HG02973 (cell line): ENCODE measurements around the gene SAE1.

ENCODE experiments used
- ATAC-seq: cut with Tn5 transposase; IDR thresholded peaks from one replicate; pipeline ENCODE4 v1.9.1; 2021; ENCODE audit warnings: moderate library complexity; ENCODE audit not compliant: unreplicated experiment

The SAE1 gene

DNA sequence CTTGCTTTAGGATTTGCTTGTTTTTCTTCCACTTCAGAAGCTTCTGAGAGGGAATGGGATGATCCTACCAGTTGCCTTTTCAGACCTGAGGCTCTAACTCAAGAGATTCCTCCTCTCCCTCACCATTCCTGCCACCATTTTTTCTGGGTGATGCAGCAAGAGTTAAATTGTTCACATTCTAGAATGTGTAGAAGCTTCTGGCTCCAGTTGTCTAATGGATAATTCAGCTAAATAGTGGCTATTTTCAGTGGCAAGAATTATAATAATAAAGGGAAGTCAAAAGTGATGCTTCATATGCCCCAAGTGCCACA lies 79.5 kb downstream of the SAE1 start:
- ATAC-seq, result no peak

DNA sequence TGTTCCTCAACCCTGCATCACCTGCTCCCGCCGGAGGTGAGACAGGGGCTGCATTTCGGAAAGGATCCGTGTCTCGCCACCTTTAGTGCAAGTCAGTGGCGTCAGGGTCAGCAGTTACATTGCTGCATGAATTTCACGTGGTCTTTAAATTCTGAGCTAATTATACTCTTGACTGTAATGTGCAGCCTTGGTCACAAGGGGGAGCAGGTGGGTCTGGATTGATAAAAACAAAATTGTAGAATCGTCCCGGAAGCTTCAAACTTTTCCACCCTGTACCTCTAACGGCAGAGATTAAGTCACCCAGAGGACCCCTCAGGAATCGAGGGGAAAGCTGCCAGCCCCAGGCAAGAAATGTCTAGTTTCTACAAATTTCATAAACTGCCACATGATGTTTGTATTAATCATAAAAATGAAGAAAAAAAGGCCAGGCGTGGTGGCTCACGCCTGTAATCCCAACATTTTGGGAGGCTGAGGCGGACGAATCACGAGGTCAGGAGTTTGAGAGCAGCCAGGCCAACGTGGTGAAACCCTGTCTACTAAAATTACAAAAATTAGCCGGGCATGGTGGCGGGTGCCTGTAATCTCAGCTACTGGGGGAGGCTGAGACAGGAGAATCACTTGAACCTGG lies 80.2 kb downstream of the SAE1 start:
- ATAC-seq, result no peak

DNA sequence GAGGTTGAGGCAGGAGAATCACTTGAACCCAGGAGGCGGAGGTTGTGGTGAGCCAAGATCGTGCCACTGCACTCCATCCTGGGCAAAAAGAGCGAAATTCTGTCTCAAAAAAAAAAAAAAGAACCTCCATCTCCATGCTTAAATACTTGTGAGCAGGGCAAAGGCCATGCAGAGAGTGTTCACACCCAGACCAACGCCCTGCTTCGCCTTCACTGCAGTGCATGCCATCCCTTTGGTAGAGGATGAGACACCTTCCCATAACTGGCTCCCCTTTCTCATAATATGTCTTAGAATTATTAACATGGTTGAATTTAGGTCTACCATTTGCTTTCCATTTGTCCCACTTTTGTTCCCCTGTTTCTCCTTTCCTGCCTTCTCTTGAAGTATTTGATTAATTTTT lies 84.9 kb downstream of the SAE1 start:
- ATAC-seq, result no peak

- ATAC-seq, result no peak
These were observed 90.6 kb downstream of the SAE1 start for GRCh38 chr19:47221080-47221841.

DNA sequence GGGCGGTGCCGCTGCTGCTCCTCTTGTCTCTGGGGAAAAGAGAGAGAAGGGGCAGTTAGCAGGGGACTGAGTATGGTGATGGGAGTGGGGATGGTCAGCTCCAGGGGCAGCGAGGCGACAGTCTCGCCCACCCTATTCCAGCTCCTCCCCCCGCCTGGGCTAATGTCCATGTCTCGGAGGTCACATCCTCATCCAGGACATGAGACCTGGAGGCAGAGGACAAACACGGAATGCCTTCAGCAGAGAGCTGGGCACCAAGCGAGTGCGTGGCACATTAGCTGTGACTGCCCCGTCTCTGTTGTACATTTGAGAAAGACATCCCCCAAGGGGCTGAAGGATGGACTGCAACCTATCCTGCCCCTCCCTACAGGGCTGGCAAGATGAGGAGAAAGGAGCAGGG lies 91.3 kb downstream of the SAE1 start:
- ATAC-seq, result no peak

DNA sequence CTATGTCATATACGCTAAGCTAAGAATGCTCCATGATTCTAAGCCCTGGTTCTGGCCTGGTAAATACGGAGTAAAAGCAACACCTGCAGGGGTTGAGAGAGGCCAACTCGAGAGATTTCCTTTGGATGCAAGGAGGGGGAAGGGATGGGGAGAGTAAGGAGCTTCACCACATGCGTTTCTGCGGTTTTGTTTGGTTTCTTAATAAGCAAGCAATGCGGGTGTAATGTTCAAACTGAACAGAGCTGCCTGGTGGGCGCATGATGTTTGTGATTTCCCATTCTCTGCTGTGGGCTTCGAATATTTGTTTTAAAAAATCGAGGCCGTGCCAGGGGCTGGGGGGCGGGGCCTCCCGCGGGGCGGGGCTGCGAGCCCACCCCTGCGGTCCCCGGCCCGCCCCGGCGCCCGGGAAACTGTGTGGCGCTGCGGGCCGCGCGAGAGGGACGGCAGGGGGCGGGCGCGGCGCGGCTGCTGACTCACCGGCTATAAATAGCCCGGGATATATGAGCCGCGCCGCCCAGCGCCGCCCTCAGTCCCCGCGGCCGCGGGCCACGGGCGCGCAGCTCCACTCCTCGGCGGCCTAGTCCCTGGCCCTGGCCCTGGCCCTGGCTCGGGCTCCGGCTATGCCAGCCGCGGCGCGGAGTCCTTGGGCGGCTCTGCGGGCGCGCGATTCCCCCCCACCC lies 95.3 kb downstream of the SAE1 start:
- peak; percentile 31 for ATAC-seq

GRCh38 chr19:47226426-47227351 lies 96.1 kb downstream of the SAE1 start:
- peak; percentile 20 for ATAC-seq

- ATAC-seq, result peak; percentile 11
These were observed 96.9 kb downstream of the SAE1 start for GRCh38 chr19:47227352-47228167.

DNA sequence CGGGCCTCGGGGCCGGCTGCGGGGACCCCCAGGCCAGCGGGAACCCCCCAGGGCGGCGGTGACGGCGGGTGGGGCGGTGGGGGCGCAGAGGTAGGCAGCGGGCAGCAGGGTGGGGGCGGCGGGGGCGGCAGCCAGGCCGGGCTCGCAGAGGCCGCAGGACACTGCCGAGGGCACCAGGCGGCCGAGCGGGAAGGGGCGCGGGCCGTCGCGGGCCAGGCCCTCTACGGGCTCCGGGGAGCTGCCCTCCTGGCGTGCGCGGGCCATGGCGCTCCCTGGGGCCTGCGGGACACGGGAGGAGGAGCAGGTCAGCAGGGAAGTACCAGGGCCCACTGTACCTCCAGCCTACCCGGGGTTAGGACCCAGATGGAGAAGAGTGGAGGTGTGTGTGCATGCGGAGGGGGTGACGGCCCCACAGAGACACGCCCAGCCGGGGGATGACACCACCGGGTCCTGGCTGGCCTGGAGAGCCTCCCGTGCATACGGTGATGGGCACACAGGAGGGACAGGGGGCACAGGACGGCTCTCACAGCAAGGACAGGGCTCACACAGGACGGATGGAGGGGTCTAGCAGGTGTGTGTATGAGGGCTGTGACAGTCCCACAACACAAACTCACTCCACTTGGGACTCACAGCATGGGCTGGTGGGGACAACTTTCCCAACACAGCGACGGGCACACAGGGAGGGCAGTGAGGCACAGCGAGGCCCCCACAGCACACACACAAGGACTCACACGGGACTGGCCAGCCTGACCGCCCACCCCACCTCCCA lies 97.7 kb downstream of the SAE1 start:
- ATAC-seq, result no peak

- ATAC-seq, result no peak
These were observed 98.5 kb downstream of the SAE1 start for GRCh38 chr19:47228937-47229675.

DNA sequence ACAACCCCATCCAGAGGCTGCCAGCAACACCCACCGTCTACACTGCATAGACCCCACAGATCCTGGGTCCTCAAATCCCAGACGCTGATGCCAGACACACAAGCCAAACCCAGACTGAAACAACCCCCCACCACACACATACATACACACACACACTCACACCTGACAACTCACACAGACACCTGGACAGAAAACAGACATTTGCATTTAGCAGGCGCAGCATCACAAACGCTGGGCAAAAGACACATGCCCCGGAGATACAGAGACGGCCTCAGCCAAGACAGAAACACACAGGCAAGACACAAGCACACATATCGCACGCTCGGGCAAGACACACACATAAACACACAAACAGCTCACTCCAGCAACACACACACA lies 99.0 kb downstream of the SAE1 start:
- no peak for ATAC-seq

- no peak for ATAC-seq
These were observed 99.7 kb downstream of the SAE1 start for GRCh38 chr19:47230054-47230920.

DNA sequence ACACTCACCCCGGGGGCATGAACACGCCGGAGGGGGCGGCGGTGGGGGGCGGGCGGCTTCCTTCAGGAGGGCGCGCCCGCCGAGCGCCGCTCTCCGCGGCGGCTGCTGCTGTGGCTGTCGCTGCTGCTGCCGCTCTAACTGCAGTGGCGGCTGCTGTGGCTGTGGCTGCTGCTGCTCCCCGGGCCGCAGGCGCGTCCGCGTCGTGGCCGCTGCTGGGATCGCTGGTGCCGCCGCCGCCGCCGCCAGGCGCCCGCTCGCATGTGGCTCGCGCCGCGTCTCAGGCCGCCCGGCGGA lies 100.2 kb downstream of the SAE1 start, which contains the start of gene BBC3:
TSS of gene BBC3 (minus strand) at position 279 of the 294 bp plus-strand sequence. CDS start 2,768 bp downstream, outside the sequence.
- ATAC-seq, result no peak

DNA sequence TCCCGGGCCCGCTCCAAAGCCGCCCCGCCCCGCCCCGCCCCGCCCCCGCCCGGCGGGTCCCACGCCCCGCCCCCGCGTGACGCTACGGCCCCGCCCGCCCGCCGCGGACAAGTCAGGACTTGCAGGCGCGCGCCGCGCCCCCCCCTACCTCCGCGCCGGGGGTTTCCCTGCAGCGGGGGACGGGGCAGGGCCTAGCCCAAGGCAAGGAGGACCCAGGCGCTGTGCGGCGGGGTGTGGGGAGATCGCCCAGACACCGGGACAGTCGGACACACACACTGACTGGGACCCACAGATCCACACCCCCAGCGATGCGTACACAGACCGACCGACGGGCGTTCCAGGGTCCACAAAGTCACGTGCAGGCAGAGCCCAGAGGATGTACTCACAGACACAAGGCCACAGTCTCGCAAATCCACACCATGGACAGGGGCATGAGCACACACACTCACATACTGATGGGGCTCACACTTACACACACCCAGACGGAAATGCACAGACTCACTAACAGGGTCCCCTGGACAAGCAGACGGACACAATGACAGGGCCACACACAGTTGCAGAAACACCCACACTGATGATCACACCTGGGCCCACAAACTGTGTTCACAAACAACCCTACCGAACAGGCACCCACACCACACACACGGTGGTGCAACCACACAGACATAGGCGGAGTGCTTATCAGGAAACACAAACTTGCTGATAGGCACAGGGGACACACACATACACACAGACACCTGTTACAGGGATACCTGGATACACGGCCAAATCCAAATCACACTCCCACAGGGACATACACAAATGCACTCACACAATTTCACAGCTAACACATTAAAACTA lies 100.8 kb downstream of the SAE1 start:
- no peak for ATAC-seq

DNA sequence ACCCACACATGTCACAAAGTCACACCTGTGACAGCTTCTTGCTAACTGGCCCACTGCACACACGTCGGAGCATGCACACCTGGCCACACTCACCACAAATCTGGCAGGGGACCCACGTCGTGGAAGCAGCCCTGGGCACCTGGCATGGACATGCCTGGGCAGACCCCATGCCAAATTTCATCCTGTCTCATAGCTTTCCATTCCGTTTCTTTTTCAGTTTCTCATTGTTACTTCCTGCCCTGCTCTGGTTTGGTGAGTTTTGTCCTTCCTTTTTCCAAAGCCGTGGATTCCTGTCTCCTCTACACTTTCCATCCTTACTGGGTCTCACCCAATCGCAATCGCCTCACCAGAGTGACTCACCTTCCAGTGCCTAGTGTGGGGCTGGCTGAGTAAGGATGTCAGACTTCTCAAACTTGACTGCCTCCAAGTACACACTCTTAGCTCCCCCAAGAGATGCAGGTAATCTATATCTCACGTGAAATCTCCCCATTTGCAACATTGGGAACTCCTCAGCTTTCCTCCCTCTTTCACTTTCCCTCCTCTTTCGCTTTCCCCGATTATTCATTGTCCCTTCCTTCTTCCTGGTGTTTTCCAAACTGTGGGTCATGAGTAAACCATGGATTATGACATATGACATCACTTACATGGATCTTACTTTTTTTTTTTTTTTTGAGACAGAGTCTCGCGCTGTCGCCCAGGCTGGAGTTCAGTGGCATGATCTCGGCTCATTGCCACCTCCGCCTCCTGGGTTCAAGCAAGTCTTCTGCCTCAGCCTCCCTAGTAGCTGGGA lies 102.0 kb downstream of the SAE1 start:
- no peak for ATAC-seq

- ATAC-seq, result no peak
These were observed 105.5 kb downstream of the SAE1 start for GRCh38 chr19:47236072-47236675.
